Frontal cortex (tissue), 4 donors: ENCODE data around the gene CA5A. TPM values are rescaled to one million over a fixed set of nuclear protein-coding genes. Genes with fewer than 3 reads are reported as not detected.
"Not testable (repeated sequence)": the region's sequence is repeated elsewhere in the genome, so short reads cannot be mapped to it uniquely, and the experiment has no call there.

Source experiments
- DNase-seq, 2 donors: peaks; one replicate each; pipeline ENCODE4 v3.0.0; 2012; ENCODE audit warnings: low spot score in 2 of 2
- FAIRE-seq: peaks from 2 replicates; lab custom pipeline; 2012; peaks lifted over from hg19 to GRCh38; lab: Jason Lieb, UNC
- total RNA-seq: library from RNA; depleted of rRNA; stranded (reverse); fragments of >200 nt; gene quantifications from one replicate; pipeline ENCODE4 v1.2.3, GENCODE V29; 2014
- donor health status: control.
- donor health status: control.
- donor health status: control.

The CA5A gene
- total RNA-seq: not detected

DNA sequence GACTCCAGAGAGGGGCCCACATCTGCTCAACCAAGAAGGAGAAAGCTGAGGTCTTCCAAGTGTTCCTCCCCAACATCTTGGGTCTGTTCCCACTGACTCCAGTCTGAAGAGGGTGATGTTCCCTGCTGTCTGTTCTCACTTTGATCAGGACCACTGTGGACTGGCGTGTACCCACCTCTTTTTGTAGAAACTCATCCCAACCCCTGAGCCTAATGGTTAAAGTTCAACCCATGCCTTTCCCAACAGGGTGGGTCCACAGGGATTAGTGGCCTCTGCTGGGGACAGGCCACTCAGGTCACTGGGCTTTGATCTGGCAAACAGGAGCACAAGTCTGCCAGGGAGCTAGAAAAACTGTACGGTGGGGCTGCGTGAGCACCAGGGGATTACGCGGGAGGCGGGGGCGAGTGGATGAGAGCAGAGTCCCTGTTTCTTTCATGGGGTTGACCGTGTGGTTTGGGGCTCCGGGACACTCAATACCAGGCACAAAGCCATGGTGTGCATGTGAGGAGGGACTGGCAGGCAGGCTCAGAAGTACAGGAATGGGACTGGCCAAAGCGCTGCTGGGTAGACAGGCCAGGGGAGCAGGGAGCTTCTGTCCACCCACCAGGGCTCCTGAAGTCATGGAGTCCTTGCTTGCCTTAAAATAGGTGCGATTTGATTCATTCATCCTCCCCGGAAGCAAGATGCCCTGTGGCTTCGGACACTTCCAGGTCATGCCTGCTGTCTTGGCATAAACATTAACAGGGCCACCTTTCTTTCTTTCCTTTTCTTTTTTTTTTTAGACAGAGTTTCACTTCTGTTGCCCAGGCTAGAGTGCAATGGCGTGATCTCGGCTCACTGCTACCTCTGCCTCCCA lies at the start of gene CA5A:
Gene CA5A (minus strand): TSS at position 155 of the 856 bp plus-strand sequence. CDS start 79 bp downstream, at position 76.
- FAIRE-seq (no peak), DNase-seq (no peak)

DNA sequence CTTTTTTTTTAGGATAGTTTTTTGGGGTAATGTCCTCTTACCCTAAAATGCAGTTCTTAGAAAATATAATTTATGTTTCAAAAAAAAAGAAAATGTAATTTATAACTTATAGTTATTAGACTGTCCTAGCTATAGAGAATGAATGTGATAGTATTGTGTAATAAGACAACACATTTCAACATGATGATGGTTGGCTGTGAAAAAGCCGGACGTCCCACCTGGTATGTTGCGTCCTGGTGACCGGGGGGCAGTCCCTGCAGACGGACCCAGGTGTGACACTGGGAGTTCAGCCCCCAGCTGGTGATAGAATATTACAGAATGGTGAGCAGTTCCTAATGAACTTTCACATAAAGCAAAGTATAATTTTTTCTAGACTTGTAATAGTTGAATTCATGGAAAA lies 49.2 kb upstream of the CA5A start:
- DNase-seq: not testable (repeated sequence)

DNA sequence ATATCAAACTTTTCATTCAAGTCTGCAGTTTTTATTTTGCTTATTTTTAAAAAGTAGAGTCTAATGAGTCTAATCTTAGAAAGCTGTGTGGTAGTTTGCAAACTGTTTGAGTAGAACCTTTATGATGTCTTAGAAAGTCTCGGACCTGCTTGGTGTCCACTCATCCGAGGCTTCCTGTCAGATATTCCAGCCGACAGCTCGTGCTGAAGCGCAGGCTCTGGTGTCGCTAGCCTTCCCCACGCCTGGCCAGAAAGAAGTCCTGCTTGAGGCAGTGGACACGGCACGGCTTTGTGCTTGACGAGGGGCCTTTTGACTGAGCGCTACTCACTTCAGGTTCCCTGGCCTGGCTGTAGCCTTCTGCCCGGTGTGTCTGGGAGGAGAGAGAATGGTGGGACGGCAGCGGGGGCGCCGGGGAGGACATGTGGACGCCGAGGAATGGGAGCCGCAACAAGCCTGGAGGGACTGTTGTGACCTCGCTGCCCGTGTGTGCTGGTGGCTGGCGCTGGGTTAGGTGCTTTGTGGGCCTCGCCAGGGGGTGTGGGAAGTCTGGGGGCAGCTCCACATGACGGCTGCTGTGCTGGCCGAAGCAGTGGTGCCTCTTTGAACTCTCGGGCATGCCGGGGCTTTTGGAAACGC lies 48.4 kb upstream of the CA5A start:
- FAIRE-seq (no peak), DNase-seq (no peak)

More for the DNA sequence above, 49.2 kb upstream of the CA5A start:
- not testable (repeated sequence) for FAIRE-seq

DNA sequence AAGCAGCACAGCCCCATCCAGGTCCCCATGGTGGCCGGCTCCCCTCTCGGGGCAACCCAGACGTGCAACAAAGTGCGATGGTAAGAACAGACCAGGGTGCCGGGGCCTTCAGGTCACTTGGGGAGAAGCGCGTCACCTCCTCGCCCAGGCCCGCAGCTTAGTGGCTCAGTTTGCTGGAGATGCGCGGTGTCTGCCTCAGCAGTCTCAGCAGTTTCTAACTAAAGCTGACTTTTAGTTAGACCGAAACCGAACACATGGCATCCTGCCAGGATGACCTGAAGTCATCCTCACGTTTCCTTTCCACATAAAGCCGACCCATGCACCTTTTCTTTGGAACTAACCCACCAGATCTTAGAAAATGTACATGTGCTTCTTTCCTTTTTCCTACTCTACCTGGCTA lies 47.9 kb upstream of the CA5A start:
- DNase-seq, FAIRE-seq: not testable (repeated sequence)

DNA sequence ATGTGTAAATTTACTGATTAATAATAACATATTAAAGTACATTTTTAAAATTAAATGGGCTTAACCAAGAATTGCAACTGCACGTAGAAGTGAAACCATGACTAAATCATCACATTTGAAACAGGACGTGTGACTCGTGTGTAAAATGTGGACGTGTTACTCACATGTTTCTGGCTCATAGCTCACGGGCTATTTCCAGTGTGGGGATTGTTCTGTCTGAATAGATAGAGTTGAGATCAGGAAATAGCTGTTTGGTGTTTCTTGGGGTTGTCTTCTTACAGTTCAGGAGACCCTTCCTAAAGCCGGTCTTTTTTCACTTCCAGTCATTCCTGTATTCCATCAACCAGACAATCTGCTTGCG lies 47.4 kb upstream of the CA5A start:
- not testable (repeated sequence) for DNase-seq, FAIRE-seq

DNA sequence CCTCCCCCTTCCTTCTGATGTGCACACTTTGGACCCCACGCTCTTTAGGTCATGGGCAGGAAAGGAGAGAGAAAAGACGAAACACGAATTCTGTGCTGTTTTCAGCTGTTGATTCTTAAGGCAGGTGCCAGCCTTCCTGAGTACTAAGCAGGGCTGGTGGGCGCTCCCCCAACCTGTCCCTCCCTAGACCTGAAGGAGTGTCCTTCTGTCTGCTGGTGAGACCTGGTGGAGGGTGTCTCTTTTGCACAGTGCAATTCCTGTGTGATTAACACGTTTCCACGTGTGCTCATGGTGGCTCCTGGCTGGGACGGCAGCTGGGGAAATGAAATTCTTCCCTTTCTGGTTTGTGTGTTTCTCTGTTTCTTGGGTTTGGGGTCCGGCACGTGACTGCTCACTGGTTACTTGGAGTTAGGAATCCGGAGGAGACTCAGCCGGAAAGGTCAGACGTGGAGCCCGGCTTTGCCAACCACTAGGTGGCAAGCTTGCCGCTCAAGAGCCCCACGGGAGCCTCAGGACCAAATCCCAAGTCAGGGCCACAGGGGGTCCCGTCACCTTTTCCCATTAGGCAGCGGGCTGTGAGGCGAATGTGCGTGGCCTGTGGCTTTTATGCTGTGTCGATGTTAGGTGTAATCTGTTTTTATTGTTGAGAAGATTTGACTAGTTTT lies 46.9 kb upstream of the CA5A start:
- not testable (repeated sequence) for FAIRE-seq, DNase-seq

DNA sequence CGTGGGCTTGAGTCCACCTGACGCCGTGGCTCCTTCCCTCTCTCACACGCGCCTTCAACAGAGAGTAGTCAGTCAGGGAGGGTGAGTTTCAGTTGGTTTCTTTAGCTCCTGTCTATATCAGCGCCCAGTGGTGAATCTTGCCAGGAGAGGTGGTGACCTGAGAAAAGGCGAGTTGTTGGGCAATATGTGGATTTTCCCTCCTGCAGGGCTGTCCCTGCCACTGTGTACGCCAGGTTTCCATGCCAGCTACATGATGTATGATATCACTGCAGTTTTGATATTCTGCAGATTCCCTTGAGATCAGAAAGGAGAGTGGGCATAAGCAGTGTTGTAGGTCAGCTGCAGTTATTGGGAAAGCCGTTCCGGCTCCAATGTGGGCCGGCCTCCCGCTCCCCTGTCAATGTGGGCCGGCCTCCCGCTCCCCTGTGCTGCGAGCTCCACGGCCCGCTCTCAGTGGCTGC lies 46.3 kb upstream of the CA5A start:
- DNase-seq (no peak), FAIRE-seq (no peak)

DNA sequence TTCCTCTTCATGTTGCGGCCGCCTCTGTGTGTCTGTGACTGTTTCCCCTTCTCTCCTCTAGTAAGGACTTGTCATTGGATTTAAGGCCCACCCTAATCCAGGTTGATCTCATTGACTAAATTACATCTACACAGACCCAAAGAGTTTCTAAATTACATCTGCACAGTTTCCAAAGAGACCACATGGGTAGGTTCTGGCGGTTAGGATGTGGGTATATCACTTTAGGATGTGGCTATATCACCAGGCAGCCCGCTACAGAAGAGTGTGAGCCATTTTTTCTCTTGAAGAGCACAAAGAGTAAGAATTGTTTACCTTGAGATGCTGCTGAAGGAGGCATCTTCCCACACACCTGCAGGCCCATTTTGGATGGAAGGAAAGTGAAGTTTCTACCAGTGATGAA lies 45.0 kb upstream of the CA5A start:
- FAIRE-seq: not testable (repeated sequence)

DNA sequence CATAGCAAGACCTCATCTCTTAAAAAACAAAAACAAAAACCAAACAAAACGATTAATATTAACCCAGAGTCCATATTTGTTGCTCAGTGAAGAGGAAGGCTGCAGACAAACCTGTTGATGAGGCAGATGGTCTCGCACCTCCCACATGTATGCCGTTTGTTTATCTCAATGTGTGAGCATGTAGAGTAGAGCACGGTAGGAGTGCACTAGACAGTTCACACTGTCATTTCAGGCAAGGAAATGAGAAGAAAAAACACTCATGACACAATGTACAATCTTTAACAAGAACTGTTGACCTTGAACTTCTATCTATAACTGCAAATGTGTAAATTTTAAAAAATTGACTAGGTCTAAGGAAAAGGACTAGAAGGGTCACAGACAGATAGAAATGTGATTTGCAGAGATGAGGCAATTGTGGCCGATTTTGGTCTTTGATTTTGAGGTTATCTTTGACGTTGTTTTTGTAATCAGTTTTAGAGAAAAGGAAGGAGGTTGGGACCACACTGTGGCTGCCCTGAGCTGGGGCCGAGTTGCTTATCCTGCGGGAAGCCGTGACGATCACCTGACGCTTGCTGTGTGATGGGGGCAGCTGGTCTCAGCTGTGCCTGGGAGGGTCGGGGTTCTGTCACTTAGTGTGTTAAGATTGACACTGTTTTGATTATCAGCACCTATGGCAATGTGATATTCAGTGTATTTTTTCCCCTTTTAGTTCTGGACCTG lies 43.7 kb upstream of the CA5A start:
- DNase-seq, FAIRE-seq: not testable (repeated sequence)

More for the DNA sequence above, 45.0 kb upstream of the CA5A start:
- not testable (repeated sequence) for DNase-seq

DNA sequence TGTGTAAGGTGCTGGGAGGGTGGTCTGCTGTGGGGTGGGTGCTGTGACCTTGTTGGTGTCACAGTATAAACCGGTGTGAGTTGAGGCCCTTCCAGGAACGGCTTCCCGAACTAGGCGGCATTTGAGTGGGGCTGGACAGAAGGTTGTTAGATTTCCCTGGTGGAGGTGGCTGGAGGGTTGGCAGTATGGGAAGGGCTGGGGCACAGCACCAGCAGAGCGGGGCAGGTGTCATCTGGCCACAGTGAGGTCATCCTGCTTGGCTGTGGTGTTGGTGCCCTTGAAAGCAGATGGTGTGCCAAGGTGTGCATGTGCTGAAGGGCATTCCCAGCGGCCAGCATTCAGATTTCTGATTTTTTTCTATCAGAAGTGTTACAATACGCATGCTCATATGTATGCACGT lies 43.0 kb upstream of the CA5A start:
- DNase-seq: no peak
- no peak for FAIRE-seq

DNA sequence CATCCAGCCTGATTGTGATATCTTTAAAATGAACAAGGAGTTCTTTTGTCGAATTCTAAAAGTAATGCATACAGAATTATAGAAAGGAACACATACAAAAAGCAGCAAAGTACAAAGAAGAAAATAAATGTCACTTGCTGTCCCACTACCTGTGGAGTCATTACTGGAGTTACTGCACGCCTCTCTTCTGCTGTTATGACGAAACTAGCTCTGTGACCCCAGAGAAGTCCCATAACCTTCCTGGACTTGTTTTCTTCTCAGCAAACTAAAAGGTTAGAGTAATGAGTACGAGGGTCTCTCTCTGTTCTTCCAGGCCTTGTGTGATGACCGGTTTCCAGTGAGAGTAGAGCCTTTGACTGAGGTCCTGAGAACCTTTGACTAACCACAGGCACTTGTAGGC lies 41.8 kb upstream of the CA5A start:
- no peak for DNase-seq
- no peak for FAIRE-seq

DNA sequence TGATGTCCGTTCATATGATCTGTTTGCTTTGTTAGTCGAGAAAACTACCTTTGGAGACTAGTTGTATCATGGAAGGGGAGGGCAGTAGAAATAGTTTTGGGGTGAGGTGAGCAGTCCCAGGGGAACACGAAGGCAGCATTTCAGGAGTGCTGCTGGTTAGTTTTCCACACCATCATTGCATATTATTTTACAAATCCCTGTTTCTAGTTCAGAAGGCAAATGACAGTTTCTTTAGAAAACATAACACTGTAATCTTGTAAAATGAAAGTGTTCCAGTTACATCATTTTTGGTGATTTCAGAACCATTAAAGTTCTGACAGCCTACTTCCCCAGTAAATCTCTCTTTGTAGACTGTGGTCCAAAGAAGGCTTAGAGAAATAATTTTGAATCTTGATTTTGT lies 40.3 kb upstream of the CA5A start:
- no peak for FAIRE-seq
- DNase-seq: no peak

DNA sequence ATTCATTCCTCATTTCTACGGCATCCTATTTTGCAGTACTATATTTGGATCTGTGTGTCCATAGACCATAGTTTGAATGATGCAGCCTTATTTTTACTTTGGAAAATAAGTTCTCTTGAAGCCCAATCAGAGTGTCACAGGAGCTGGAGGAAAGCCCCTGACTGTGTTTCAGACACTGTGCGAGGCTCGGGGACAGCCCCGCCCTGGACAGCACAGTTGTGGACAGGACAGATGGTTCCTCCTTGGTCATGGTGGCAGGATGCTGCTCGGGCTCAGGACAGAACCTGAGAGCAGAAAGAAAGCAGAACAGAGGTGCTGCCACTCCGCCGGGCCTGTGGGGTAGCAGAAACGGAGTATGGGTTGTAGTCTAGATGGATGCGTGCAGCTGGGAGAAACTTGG lies 37.8 kb upstream of the CA5A start:
- FAIRE-seq: no peak
- DNase-seq: no peak

DNA sequence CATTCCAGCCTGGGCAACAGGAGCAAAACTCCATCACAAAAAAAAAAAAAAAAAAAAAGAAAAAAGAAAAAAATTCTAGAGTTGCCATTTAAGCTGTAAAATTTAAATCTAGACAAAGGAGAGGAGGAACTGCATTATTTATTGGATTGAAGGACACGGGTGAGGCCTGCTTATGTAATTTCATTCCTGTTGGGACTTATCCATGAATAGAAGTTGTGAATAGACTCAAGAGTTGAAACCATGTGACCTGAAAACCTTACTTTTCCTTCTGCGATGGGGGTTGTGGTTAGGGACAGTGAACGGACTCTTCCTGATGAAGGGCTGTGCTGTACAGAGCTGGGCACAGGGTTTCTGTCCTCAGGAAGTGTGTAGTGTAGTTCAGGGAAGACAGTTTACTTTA lies 37.4 kb upstream of the CA5A start:
- DNase-seq (no peak), FAIRE-seq (no peak)

DNA sequence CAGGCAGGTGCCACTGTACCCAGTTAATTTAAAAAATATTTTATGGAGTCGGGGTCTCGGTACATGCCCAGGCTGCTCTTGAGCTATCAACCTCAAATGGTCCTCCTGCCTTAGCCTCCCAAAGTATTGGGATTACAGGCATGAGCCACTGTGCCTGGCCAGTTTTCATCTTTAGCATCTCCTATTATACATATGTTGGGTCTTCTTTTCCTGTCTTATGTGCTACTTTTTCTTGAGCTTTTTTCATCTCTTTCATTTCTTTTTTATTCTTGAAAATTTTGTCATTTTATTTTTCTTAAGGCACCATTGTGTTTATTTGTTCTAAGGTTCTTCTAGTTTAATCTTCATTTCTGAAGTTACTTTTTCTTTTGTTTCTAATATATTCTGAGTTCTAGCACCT lies 35.6 kb upstream of the CA5A start:
- no peak for FAIRE-seq
- DNase-seq: no peak

DNA sequence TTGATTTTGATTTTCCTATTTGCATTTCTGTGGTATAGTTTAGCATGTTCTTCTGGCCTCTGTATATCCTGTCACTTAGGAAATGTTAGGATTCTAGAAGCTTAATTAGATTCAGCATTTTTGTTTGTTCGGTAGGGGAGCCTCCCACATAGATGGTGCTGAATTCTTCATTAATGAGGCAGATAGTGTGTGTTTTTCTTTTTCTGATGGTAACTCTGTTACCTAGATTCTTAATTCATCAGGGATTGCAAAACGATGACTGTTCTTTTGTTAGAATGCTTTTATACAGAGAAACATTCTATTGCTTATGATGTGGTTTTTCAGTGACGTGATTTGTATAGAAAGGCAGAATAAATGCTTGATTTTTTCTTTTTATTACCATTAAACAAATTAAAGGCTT lies 33.9 kb upstream of the CA5A start:
- DNase-seq (no peak), FAIRE-seq (no peak)

DNA sequence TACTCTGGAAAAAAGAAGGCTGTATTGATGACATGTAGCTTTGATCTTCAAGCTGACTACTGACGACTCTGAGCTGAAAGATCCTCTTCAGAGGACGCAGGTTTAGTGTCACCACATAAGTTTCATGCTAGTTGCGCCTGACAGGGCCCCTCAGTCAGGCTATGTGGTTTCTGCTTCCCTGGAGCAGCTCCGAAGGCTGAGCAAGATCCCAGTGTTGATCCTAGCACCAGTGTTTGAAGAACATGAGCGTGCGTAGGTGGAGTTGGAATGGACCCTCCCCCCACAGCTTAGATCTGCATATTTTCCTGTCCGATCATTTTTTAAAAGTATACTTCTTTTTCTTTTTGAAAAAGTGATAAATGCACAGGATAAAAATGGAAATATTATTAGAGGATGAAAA lies 32.2 kb upstream of the CA5A start:
- no peak for DNase-seq
- FAIRE-seq: no peak

DNA sequence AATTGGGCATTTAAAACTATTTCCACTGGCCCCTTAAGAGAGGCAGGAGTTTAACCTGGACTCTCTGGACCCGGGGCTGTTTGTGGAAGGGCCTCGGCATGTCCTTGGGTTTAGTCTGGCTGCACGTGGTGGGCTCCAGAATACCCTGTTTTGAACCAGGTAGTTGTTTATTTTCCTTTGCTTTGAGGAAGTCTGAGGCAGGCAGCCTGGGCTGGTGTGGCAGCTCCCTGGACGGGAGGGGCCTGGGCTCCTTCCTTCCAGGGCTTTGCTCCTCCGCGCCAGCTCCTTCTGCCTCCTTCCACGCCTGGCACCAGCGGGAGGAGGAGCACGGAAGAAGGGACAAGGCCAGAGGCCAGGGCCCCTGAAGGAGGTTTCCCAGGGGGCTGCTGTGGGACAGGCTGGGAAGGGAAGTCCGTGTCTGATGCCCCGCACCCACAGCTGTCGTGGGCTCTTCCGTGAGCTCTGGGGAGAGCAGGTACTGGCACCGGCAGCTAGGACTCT lies 30.4 kb upstream of the CA5A start:
- FAIRE-seq (no peak), DNase-seq (no peak)

DNA sequence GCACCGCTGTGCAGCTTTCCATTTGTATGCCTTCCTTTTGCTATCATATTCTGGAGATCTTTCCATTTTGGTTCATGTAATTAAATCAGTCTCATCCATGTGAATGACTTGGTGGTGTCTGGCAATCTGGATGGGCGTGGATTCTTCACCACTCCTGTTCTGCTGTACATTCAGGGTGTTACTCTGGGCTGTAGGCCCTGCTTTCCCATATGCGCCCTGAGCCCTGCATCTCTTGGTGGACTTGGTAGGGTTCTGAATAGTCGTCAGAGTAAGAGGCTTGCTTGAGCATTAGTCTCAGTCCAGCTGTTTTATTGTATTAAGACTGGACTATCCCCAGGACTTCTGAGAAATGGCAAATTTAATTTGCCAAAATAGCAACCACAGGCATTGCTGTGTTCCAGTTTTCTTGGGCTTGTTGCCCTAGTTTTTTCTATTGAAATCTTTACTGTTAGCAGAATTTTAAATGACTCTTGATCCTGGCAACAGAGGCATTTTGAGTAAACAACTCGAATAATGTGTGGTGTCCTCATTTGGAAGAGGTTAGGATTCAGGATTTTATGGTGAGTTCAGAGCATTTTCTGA lies 29.8 kb upstream of the CA5A start:
- no peak for FAIRE-seq
- DNase-seq: peak in 1 of 2 donors; percentile 48

DNA sequence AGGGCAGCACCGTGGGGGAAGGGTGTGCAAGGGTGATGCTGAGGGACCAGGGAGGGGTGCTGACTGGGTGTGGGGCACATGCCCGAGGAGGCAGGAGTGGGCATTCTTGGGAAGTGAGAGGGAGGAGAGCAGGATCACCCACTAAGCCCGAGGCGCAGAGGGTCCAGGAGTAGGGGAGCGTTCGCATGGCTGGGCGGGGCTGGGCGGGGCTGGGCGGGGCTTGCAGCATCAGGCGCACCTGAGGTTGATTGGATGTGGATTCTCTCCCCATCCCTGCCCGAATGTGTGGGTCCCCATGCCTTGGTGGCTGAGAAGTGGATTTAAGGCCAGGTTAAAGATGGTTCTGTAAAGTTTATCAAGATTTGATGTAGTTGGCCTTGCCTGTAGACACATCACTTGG lies 29.1 kb upstream of the CA5A start:
- FAIRE-seq: no peak
- no peak for DNase-seq
